Colonic mucosa (tissue), 4 donors: ENCODE results near the gene RASGEF1C. TPM values are rescaled to one million over a fixed set of nuclear protein-coding genes. Genes with fewer than 3 reads are reported as not detected.

ENCODE experiments used
- DNase-seq: peaks from one replicate; pipeline ENCODE4 v3.0.0-alpha.2; 2020
- H3K27ac ChIP-seq: fragments of 200-600 bp; one replicate; pipeline ENCODE4 v1.8.0; 2021
- H3K27me3 ChIP-seq: fragments of 200-600 bp; one replicate; pipeline ENCODE4 v1.8.0; 2021
- H3K36me3 ChIP-seq: fragments of 200-600 bp; one replicate; pipeline ENCODE4 v1.8.0; 2021
- H3K4me1 ChIP-seq: fragments of 200-600 bp; one replicate; pipeline ENCODE4 v1.8.0; 2021; ENCODE audit warnings: mild to moderate bottlenecking
- H3K4me3 ChIP-seq: fragments of 200-600 bp; one replicate; pipeline ENCODE4 v1.8.0; 2021
- H3K9ac ChIP-seq, 2 donors: one replicate each; pipeline ENCODE4 v1.7.0; 2013; ENCODE audit warnings: control low read depth in 2 of 2, low read depth in 2 of 2, low read length in 2 of 2
- H3K9me3 ChIP-seq: fragments of 200-600 bp; one replicate; pipeline ENCODE4 v1.8.0; 2021
- CTCF ChIP-seq: fragments of 200-600 bp; IDR thresholded peaks from one replicate; pipeline ENCODE4 v1.8.0; 2022; ENCODE audit warnings: antibody characterized with exemption, mild to moderate bottlenecking
- intact Hi-C: fragments of 100-400 bp; cut with DNase I; formaldehyde crosslinking; loops from one replicate; pipeline ENCODE4 v1.14.1; 2022
- total RNA-seq, 2 donors: library from RNA; stranded (reverse); fragmentation: NEBNext Ultra II Directional in 1 of 2; extraction: Animal tissue kit (Norgen Biotek cat#: 25700) in 1 of 2; gene quantifications; one replicate each; pipeline ENCODE4 v1.2.1, GENCODE V29; 2021
- donor health status: healthy.
- donor health status: DM: no; HTN: no; CAD: no.
- donor health status: DM: no; HTN: no; CAD: no.

Gene RASGEF1C
- total RNA-seq, 2 donors from 2014 or later, result 0.85 TPM; not detected in 1

GRCh38 chr5:180096616-180097015, 112.4 kb downstream of the RASGEF1C start:
- TF ChIP-seq CTCF, result no peak
- intact Hi-C loops, result no loop called here

GRCh38 chr5:180095545-180095944, 113.5 kb downstream of the RASGEF1C start:
- TF ChIP-seq CTCF, result no peak
- Histone ChIP-seq H3K9me3 (no peaks in the 10 kb centered on the region), H3K4me1 (peaks cover 5% of the 10 kb centered on the region), H3K36me3 (no peaks in the 10 kb centered on the region), H3K4me3 (no peak overlapping the region), H3K9ac (no peak overlapping the region), H3K27me3 (no peaks in the 10 kb centered on the region), H3K27ac (no peak overlapping the region)
- intact Hi-C loops, result no loop called here
- no peak for DNase-seq

More at GRCh38 chr5:180096616-180097015, 112.4 kb downstream of the RASGEF1C start:
- Histone ChIP-seq H3K9me3 (no peaks in the 10 kb centered on the region), H3K27me3 (no peaks in the 10 kb centered on the region), H3K36me3 (no peaks in the 10 kb centered on the region), H3K4me3 (no peak overlapping the region), H3K9ac (no peak overlapping the region), H3K4me1 (no peaks in the 10 kb centered on the region), H3K27ac (no peak overlapping the region)
- no peak for DNase-seq

- H3K36me3 ChIP-seq, result no peaks in the 10 kb centered on the region
- TF ChIP-seq CTCF, result no peak
- H3K9me3 ChIP-seq, result no peaks in the 10 kb centered on the region
- no peak for DNase-seq
- H3K27me3 ChIP-seq, result no peaks in the 10 kb centered on the region
- intact Hi-C loops, result loop anchor here (5.0 kb wide), 1 partner anchor 187 kb away; the partner anchor contains the start of gene TBC1D9B
- H3K27ac ChIP-seq, result no peak overlapping the region
- H3K9ac ChIP-seq, result no peak overlapping the region
- no peak overlapping the region for H3K4me3 ChIP-seq
- peaks cover 5% of the 10 kb centered on the region for H3K4me1 ChIP-seq
These were observed 115.2 kb downstream of the RASGEF1C start for GRCh38 chr5:180093651-180094382.

GRCh38 chr5:180093241-180093640, 115.8 kb downstream of the RASGEF1C start:
- no peaks in the 10 kb centered on the region for H3K36me3 ChIP-seq
- H3K27ac ChIP-seq, result no peak overlapping the region
- no peaks in the 10 kb centered on the region for H3K27me3 ChIP-seq
- H3K4me1 ChIP-seq, result peaks cover 5% of the 10 kb centered on the region
- TF ChIP-seq CTCF, result no peak
- intact Hi-C loops, result loop anchor here (5.0 kb wide), 1 partner anchor 186 kb away; the partner anchor contains the start of gene TBC1D9B
- no peak for DNase-seq
- H3K4me3 ChIP-seq, result no peak overlapping the region
- no peak overlapping the region for H3K9ac ChIP-seq
- no peaks in the 10 kb centered on the region for H3K9me3 ChIP-seq

- Histone ChIP-seq H3K27me3 (no peaks in the 10 kb centered on the region), H3K27ac (no peak overlapping the region), H3K4me3 (peak overlapping the region; percentile 56), H3K9ac (no peak overlapping the region), H3K36me3 (no peaks in the 10 kb centered on the region), H3K9me3 (no peaks in the 10 kb centered on the region), H3K4me1 (peaks cover 5% of the 10 kb centered on the region)
- intact Hi-C loops, result loop anchor here (5.0 kb wide), 1 partner anchor 184 kb away; the partner anchor contains the start of gene TBC1D9B
- TF ChIP-seq CTCF, result no peak
- peak; percentile 57 for DNase-seq
These were observed 118.1 kb downstream of the RASGEF1C start for GRCh38 chr5:180090769-180091546.
